Gastrocnemius medialis (tissue), 4 donors: Measurements from ENCODE around the gene FGF21.

ENCODE experiments used
- CTCF ChIP-seq, 5 experiments: fragments of 450-650 bp in 3 of 5; fragments of 200-600 bp in 2 of 5; sonication (generic) in 2 of 5; IDR thresholded peaks in 4 of 5; conservative IDR thresholded peaks in 1 of 5; 1 replicate in 4 of 5; 2 replicates in 1 of 5; pipeline ENCODE4 v1.5.1; 2016 to 2019; ENCODE audit warnings: antibody characterized with exemption in 5 of 5, mild to moderate bottlenecking in 3 of 5, moderate library complexity in 3 of 5
- POLR2A ChIP-seq, 2 donors: fragments of 450-650 bp; IDR thresholded peaks; one replicate each; pipeline ENCODE4 v1.6.1; 2017; ENCODE audit warnings: antibody characterized with exemption in 2 of 2, mild to moderate bottlenecking in 2 of 2, moderate library complexity in 2 of 2

- TF ChIP-seq CTCF (IDR thresholded peaks at IDR 0.05 in 4 of 5, conservative IDR thresholded peaks at IDR 0.05 in 1 of 5) (no peak), POLR2A (IDR thresholded peaks at IDR 0.05) (no peak)
Measured at GRCh38 chr19:48711106-48711662, 44.1 kb upstream of the FGF21 start.
